Glutamatergic neuron (in vitro differentiated cells): ENCODE data around the gene UTP15. TPM values are rescaled to one million over a fixed set of nuclear protein-coding genes. Genes with fewer than 3 reads are reported as not detected.

Source experiments
- DNase-seq: peaks from one replicate; pipeline ENCODE4 v3.0.0; 2022
- H3K27ac Mint-ChIP-seq: one replicate; pipeline ENCODE4 v1.8.0; 2020; ENCODE audit warnings: mild to moderate bottlenecking, mixed read lengths, inconsistent platforms; ENCODE audit not compliant: unreplicated experiment
- H3K27me3 Mint-ChIP-seq: one replicate; pipeline ENCODE4 v1.8.0; 2020; ENCODE audit warnings: mild to moderate bottlenecking, moderate library complexity, mixed read lengths, inconsistent platforms; ENCODE audit not compliant: unreplicated experiment
- H3K36me3 Mint-ChIP-seq: one replicate; pipeline ENCODE4 v1.8.0; 2020; ENCODE audit warnings: mild to moderate bottlenecking, mixed read lengths, inconsistent platforms; ENCODE audit not compliant: unreplicated experiment
- H3K4me1 Mint-ChIP-seq: one replicate; pipeline ENCODE4 v1.8.0; 2020; ENCODE audit warnings: mild to moderate bottlenecking, low read depth, mixed read lengths, inconsistent platforms; ENCODE audit not compliant: unreplicated experiment
- H3K4me3 Mint-ChIP-seq: one replicate; pipeline ENCODE4 v1.8.0; 2020; ENCODE audit warnings: mild to moderate bottlenecking, mixed read lengths, inconsistent platforms; ENCODE audit not compliant: unreplicated experiment
- H3K9me3 Mint-ChIP-seq: one replicate; pipeline ENCODE4 v1.8.0; 2020; ENCODE audit warnings: mild to moderate bottlenecking, moderate library complexity, mixed read lengths, inconsistent platforms; ENCODE audit not compliant: unreplicated experiment
- CTCF ChIP-seq: fragments of 200-600 bp; sonication (generic); IDR thresholded peaks from one replicate; pipeline ENCODE4 v1.5.0; 2021; ENCODE audit not compliant: partially characterized antibody, unreplicated experiment
- long read RNA-seq: library from polyadenylated mRNA; unstranded; transcript quantifications from one replicate; pipeline ENCODE4 v2.0.0, GENCODE V29; 2020; ENCODE audit not compliant: unreplicated experiment
- total RNA-seq: library from RNA; stranded (reverse); fragmentation: NEBNext Ultra II Directional; extraction: Animal tissue kit (Norgen Biotek cat#: 25700); gene quantifications from one replicate; pipeline ENCODE4 v1.2.1, GENCODE V29; 2021; ENCODE audit not compliant: unreplicated experiment

Gene UTP15, protein sequence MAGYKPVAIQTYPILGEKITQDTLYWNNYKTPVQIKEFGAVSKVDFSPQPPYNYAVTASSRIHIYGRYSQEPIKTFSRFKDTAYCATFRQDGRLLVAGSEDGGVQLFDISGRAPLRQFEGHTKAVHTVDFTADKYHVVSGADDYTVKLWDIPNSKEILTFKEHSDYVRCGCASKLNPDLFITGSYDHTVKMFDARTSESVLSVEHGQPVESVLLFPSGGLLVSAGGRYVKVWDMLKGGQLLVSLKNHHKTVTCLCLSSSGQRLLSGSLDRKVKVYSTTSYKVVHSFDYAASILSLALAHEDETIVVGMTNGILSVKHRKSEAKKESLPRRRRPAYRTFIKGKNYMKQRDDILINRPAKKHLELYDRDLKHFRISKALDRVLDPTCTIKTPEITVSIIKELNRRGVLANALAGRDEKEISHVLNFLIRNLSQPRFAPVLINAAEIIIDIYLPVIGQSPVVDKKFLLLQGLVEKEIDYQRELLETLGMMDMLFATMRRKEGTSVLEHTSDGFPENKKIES
- total RNA-seq = 19.4 TPM
- long read RNA-seq, transcript UTP15-201 (13 exons, 3,687 nt) = major isoform, 6 of 6 reads
- long read RNA-seq, partial matches to known transcripts = 0 of 6 reads
- long read RNA-seq, other reads (novel, unspliced or antisense) = 0 of 6 reads

- TF ChIP-seq CTCF = no peak
- peaks cover 6% of the 10 kb centered on the region for H3K9me3 Mint-ChIP-seq
Measured at GRCh38 chr5:73565139-73565968, at the start of gene UTP15, which contains the start of gene ANKRA2. UTP15 (plus strand) TSS chr5:73565743; CDS start chr5:73567345, 1,602 bp downstream. ANKRA2 (minus strand) TSS chr5:73565639; CDS start chr5:73562881, 2,758 bp downstream.

DNA sequence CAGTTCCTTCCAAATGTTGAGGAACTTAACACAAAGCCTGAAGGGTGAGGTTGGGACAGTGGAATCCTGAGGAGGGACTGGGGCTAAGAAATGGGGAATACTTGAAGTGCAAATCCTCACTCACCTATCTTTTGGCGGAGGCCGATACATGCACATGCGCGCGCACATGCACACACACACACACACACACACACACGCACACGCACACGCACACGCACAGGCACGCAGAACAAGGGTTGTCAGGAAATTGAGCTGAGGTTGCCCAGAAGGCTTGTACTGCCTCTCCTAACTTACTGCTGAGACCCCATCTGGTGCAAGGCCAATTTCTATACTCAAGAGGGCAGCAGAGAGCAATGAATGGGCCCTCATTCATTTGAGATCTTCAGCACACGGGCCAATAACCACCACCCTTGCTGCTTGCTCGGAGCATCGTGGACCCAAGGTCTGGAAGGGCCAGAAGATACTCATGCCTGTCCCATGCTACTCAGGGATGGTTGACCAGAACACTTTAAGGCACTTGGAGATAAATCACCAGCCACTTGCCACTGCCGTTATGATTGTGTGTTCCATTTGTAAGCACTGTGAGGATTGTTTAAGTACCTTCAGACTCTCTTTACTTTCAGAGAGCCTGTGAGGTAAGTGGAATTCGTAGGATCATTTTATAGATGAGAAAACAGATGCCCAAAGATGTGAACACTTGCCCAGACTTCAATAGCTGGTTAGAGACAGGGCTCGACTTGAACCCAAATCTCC, 45.8 kb upstream of the UTP15 start:
- Mint-ChIP-seq H3K9me3 (no peaks in the 10 kb centered on the region), H3K36me3 (no peaks in the 10 kb centered on the region), H3K4me1 (no peaks in the 10 kb centered on the region), H3K27ac (no peak overlapping the region), H3K27me3 (peaks cover 5% of the 10 kb centered on the region), H3K4me3 (no peak overlapping the region)
- peak; percentile 59 for TF ChIP-seq CTCF
- peak; percentile 68 for DNase-seq

More at GRCh38 chr5:73565139-73565968, at the start of gene UTP15, which contains the start of gene ANKRA2:
- Mint-ChIP-seq H3K27ac (peak within 1 kb of the TSS; percentile 95), H3K4me3 (peak within 1 kb of the TSS; percentile 93), H3K4me1 (peaks cover 8% of the 10 kb centered on the region), H3K36me3 (peaks cover 4% of the 10 kb centered on the region), H3K27me3 (peaks cover 5% of the 10 kb centered on the region)
- peak; percentile 100 for DNase-seq

DNA sequence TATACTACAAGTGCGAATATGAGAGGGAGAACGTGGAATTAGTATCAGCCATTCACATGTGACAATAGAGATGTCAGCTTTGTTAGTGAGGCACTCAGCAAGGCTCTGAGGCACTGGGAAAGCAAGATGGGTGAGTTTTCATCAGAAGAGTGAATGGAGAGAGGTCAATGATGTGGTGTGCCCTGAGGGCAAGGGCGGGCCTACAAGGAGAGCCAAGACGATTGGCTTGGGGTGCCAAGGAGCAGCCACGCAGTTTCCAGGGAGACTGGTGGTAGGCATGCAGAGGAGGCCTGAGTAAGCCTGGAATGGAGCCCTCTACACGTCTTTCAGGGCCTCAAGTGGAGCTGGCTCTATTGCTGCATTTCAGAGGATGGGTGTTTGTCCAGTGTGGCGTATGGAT, 42.6 kb upstream of the UTP15 start:
- no peaks in the 10 kb centered on the region for H3K36me3 Mint-ChIP-seq
- H3K27ac Mint-ChIP-seq = no peak overlapping the region
- DNase-seq = no peak
- no peaks in the 10 kb centered on the region for H3K9me3 Mint-ChIP-seq
- peaks cover 3% of the 10 kb centered on the region for H3K27me3 Mint-ChIP-seq
- H3K4me3 Mint-ChIP-seq = no peak overlapping the region
- no peak for TF ChIP-seq CTCF
- H3K4me1 Mint-ChIP-seq = no peaks in the 10 kb centered on the region

DNA sequence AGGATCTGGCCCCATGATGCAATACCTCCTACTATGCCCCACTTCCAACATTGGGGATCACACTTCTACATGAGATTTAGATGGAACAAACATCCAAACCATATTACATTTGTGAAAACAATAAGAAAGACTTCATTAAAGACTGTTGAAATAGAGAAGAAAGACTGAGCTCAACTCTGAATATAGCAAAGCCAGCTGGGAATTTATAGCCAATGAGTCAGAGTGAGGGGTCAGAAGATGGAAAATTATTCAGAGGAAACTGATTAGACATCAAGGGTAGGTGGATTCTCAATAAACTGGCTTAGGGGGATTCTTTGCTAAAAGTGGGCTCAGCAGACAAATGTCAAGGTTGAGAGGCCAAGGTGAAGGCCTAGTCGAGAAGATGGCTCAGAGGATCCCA, 41.7 kb upstream of the UTP15 start:
- H3K36me3 Mint-ChIP-seq = no peaks in the 10 kb centered on the region
- peaks cover 3% of the 10 kb centered on the region for H3K27me3 Mint-ChIP-seq
- no peak for DNase-seq
- TF ChIP-seq CTCF = no peak
- H3K27ac Mint-ChIP-seq = no peak overlapping the region
- H3K4me3 Mint-ChIP-seq = no peak overlapping the region
- H3K9me3 Mint-ChIP-seq = no peaks in the 10 kb centered on the region
- H3K4me1 Mint-ChIP-seq = no peaks in the 10 kb centered on the region
